Fibroblast of the aortic adventitia (primary cell): ENCODE results near the gene C2CD2. TPM values are rescaled to one million over a fixed set of nuclear protein-coding genes. Genes with fewer than 3 reads are reported as not detected.

Source experiments
- DNase-seq: peaks from one replicate; pipeline ENCODE4 v3.0.0-alpha.2; 2010; ENCODE audit warnings: low read depth
- H3K4me3 ChIP-seq: 2 replicates; pipeline ENCODE4 v1.5.1; 2011; ENCODE audit warnings: low read depth, mild to moderate bottlenecking, control low read depth, low read length, moderate library complexity
- total RNA-seq: library from RNA; depleted of rRNA; stranded (reverse); fragments of >200 nt; gene quantifications from 2 replicates; pipeline ENCODE4 v1.2.3, GENCODE V29; 2012; ENCODE audit warnings: low replicate concordance
- TF ChIP-seq, protein P1 (sequence below): IDR thresholded peaks from 2 replicates; pipeline ENCODE4 v1.5.1; 2011; ENCODE audit warnings: mild to moderate bottlenecking, low read length, control low read depth, inconsistent platforms; ENCODE audit not compliant: insufficient read depth

The C2CD2 gene
- total RNA-seq, 1 donor, result 20.2 TPM

DNA sequence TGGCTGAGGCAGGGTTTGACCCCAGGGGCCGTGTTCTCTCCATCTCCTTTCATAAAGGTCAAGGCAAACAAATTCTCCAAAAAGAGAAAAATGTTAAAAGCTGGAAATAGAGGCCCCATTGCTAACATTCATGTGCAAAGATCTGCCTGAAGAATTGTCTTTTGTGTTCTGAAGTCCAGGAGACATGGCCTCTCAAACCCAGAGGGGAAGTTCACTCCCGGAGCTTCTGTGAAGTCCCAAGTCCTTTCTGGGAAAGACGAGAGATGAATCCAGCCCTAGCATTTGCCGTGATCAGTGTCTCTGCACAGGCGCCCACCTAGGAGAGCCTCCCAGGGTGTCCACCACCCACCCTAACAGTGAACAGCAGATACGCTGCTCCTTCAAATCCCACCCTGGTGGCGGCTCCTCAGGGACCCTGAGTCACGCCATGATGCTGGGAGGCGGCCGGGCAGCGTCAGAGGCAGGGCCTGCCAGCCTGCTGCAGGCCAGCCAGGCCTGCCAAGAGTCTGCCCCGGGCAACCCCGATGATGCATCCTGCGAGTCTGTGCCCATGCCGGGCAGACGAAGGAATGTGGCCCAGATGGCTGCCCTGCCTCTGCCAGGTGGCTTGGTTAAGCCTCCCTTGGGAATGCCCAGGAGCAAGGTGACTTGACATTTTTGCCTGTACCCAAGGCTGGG is 5.2 kb upstream of the C2CD2 start:
- DNase-seq, result no peak
- H3K4me3 ChIP-seq, result no peak overlapping the region
- TF ChIP-seq, protein P1, sequence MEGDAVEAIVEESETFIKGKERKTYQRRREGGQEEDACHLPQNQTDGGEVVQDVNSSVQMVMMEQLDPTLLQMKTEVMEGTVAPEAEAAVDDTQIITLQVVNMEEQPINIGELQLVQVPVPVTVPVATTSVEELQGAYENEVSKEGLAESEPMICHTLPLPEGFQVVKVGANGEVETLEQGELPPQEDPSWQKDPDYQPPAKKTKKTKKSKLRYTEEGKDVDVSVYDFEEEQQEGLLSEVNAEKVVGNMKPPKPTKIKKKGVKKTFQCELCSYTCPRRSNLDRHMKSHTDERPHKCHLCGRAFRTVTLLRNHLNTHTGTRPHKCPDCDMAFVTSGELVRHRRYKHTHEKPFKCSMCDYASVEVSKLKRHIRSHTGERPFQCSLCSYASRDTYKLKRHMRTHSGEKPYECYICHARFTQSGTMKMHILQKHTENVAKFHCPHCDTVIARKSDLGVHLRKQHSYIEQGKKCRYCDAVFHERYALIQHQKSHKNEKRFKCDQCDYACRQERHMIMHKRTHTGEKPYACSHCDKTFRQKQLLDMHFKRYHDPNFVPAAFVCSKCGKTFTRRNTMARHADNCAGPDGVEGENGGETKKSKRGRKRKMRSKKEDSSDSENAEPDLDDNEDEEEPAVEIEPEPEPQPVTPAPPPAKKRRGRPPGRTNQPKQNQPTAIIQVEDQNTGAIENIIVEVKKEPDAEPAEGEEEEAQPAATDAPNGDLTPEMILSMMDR, result no peak

DNA sequence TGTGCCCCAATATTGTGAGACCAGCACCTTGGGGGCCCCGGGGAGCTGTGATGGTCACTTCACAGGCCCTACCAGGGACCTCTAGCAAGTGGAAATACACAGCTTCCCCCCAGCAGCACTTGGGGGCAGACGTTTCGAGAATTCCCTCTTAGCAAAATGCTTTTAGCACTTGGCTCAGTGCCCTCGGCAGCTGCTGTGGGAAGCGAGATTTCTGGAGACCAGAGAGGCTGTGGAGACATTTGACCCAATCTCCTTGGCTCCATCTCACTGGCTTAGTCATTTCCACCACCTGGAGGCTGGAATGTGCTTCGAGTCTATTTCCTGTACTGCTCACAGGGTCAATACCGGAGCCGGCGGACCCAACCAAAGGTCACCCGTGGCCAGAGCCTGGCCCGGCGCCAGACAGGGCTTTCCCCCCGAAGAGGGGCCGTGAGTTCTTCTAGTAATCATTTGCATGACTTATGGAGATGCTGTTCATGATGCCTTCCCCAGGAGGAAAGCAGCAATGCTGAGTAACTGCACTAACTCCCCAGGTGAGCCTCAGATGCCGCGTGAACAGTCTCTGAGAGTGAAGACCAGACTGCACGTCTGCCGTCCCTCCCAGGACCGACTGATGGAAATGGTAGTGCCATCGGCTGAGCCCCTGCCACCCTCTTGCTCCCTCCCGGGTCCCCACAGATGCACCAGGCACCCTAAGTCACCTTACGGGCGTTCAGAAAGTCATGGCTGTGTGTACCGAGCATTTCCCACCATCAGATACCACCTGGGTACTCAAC is 4.4 kb upstream of the C2CD2 start:
- TF ChIP-seq, protein P1, result peak; percentile 46
- DNase-seq, result peak; percentile 94
- H3K4me3 ChIP-seq, result no peak overlapping the region

DNA sequence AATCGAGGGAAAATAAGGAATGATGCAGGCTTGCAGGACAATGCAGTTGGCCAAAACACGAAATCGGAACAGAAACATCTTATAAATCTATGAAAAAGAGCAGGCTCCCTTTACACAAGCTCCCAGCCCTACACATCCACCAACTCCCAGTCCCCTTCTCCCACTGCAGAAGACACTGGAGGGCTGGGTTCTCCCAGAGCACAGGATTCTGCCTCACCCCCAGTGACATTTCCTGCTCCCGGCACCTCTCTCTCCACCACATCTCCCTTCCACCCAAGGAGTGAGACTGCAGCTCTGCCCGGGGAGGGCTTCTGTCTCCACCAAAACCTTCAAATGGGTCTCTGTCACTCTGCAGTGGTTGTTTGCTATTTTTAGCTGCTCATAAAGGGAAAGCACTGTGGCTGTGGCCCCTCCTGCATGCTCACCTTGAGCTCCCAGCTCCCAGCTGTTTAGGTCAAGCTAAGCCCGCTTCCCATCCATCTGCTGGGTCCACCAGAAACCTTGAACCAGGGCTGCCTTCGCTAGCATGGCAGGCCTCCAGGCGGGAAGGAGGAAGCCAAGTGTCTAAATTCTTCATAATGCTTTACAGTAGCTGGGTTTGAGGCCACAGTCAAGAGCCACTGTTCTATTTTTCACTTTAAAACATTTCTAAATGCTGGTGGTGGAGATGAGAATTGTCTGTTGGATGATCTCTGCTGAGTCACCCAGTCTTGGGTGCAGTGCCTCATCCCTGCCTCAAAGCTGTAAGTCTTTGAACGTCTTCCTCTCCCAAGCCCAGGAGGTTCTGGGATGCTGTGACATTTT is 3.3 kb upstream of the C2CD2 start:
- DNase-seq, result peak; percentile 64
- TF ChIP-seq, protein P1, result peak; percentile 12
- no peak overlapping the region for H3K4me3 ChIP-seq

DNA sequence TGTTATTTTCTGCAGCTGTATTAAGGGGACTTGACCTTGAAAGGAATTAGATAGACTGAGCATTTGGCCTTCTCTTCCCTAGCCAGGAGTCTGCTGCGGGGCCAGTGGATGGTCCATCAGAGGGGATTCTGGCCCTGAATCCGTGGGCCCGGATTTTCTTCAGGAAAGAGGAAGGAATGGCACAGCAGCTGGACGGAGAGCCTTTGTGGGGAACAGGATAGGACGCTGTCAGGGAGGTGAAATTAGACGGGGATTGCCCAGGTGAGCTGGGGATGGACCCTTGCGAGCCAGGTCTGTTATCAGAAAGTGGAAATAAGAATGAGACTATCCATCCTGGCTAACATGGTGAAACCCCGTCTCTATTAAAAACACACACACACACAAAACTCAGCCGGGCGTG is 1.7 kb upstream of the C2CD2 start:
- DNase-seq, result no peak
- H3K4me3 ChIP-seq, result no peak overlapping the region
- TF ChIP-seq, protein P1, result no peak

DNA sequence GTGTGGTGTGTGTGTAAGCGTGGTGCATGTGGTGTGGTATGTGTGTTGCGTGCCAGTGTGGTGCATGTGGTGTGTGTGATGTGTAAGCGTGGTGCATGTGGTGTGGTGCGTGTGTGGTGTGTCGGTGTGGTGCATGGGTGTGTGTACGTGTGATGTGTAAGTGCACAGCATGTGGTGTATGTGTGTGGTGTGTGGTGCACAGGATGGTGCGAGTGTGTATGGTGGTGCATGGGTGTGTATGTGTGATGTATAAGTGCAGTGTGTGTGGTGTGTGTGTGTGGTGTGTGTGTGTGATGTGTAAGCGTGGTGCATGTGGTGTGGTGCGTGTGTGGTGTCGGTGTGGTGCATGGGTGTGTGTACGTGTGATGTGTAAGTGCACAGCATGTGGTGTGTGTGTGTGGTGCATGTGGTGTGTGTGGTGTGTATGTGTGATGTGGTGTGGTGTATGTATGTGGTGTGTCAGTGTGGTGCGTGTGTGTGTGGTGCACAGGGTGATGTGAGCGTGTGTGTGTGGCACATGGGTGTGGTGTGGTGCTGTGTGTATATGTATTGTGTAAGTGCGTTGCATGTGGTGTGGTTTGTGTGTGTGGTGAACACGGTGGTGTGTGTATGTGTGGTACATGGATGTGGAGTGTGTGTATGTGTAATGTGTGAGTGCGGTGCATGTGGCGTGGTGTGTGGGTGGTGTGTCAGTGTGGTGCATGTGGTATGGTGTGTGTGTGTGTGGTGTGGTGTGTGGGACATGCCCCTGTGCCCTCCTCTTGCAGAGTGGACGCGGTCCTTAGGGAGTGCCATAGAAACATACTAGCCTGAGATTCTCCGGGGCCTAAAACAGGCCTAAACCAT is 1.1 kb upstream of the C2CD2 start:
- TF ChIP-seq, protein P1, result no peak
- DNase-seq, result peak; percentile 3
- H3K4me3 ChIP-seq, result no peak overlapping the region

DNA sequence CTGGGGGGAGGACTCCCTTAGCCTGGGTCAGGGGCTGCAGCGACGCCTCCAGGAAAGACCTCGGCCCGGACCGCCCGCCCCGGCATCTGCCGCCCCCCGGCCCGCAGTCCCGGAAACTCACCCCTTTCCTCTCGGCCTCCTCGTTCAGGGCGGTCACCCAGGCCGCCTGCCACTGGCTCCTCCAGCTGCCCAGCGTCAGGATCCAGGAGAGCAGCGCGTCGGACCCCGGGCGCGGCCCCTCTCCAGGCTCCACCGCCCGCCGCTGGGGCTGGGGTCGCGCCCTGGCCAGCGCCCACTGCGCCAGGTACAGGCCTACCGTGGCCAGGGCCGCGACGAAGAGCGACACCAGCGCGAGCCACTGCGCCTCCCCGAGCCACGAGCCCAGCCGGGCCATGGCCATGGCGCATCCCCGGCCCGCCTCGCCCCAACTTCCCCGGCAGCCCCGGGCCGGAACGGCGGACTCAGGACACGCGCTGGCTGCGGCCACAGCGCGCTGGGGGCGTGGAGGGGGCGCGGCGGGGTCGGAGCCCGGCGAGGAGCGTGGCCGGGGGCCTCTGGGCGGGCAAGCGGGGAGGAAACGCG is 478 bp downstream of the C2CD2 start:
- DNase-seq, result no peak
- peak overlapping the region; percentile 80 for H3K4me3 ChIP-seq
- TF ChIP-seq, protein P1, result no peak
